ENCODE results near the gene RPS6KA2.

Gene RPS6KA2

DNA sequence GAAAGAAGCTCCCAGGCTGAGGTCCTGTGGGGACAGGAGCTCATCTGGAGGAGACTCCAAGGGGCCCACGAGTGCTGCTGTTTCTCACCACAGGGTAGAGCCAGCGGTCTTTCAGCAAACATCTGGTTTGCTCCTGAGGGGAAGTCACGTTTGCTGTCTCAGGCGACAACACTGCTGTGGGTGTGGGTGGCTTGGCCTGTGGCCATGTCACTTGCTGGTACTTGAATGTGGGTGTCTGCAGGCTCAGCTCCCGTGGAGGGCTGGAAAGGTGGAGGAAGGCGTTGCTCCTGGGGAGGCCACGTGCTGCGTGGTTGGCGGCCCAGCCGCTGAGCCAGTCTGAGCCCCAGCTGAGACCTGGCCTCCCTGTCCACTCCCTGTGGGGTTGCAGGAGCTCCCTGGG, 191.5 kb downstream of the RPS6KA2 start:
- H2BK5ac ChIP-seq (ENCODE audit: low read depth, low read length, poor library complexity) = no peak overlapping the region
- H3K27me3 ChIP-seq (ENCODE audit: insufficient read depth, low read length) = no peaks in the 10 kb centered on the region
- H2BK12ac ChIP-seq (ENCODE audit: low read length) = no peak overlapping the region
- H4K12ac ChIP-seq (ENCODE audit: low read depth, low read length) = no peak overlapping the region
- no peak overlapping the region for H3K14ac ChIP-seq (ENCODE audit: low read length)
- peaks cover 0 to 6% of the 10 kb centered on the region in 2 experiments for H3K4me1 ChIP-seq (ENCODE audit: control insufficient read depth in 1 of 2, insufficient read depth in 2 of 2, low read length in 2 of 2)
- H3K4me3 ChIP-seq (ENCODE audit: low read depth, low read length) = no peak overlapping the region
- DNase-seq = no peak
- no peaks in the 10 kb centered on the region for H3K79me1 ChIP-seq (ENCODE audit: low read length)
- no peak overlapping the region for H3K27ac ChIP-seq (ENCODE audit: low read depth, low read length)
- H3K9ac ChIP-seq (ENCODE audit: low read length) = no peak overlapping the region
- no peak overlapping the region for H4K91ac ChIP-seq (ENCODE audit: low read depth, low read length)
- H2BK120ac ChIP-seq (ENCODE audit: insufficient read depth, low read length, poor library complexity) = no peak overlapping the region
- H3K9me3 ChIP-seq (ENCODE audit: insufficient read depth, low read depth, low read length) = no peaks in the 10 kb centered on the region
- H4K8ac ChIP-seq (ENCODE audit: low read depth, low read length) = no peak overlapping the region
- H3K79me2 ChIP-seq (ENCODE audit: control insufficient read depth, insufficient read depth, low read length, poor library complexity) = no peaks in the 10 kb centered on the region
- peaks cover 6 to 13% of the 10 kb centered on the region in 2 experiments for H3K36me3 ChIP-seq (ENCODE audit: control insufficient read depth in 1 of 2, insufficient read depth in 2 of 2, low read length in 2 of 2)
- H3K4me2 ChIP-seq (ENCODE audit: low read length) = no peak overlapping the region
- no peak overlapping the region for H2AFZ ChIP-seq (ENCODE audit: insufficient read depth, low read length, poor library complexity)
- H2AK5ac ChIP-seq (ENCODE audit: low read length) = no peak overlapping the region
- H3K23ac ChIP-seq (ENCODE audit: low read length) = no peak overlapping the region
- H3K4ac ChIP-seq (ENCODE audit: low read depth, low read length) = no peak overlapping the region
- H3K18ac ChIP-seq (ENCODE audit: low read length) = no peak overlapping the region
- WGBS (ENCODE audit: extremely low coverage, insufficient coverage, insufficient read length) = no CpG with 5 or more reads among the region's 10 CpGs

DNA sequence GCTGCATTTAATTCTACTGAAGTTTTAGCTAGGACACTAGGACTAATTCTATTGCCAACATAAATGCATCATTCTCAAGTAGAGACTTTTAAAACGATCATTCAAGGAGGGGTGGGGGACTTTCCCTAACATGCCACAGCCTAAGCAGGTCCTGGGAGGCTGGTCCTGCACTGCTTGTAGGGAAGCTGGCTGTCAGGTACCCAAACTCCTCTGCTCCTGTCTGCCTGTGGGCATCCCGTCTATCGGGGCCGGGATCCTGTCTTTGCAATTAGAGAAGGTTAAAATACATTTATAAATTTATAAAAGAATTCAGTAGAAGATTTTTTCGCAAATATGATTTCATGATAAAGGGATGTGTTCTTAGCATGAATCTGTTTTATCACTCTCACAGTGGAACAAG, 192.7 kb downstream of the RPS6KA2 start:
- Histone ChIP-seq H3K36me3 (ENCODE audit: control insufficient read depth in 1 of 2, insufficient read depth in 2 of 2, low read length in 2 of 2) (peaks cover 11 to 17% of the 10 kb centered on the region in 2 experiments), H3K4me1 (ENCODE audit: control insufficient read depth in 1 of 2, insufficient read depth in 2 of 2, low read length in 2 of 2) (peaks cover 0 to under 1% of the 10 kb centered on the region in 2 experiments), H3K27me3 (ENCODE audit: insufficient read depth, low read length) (no peaks in the 10 kb centered on the region), H4K12ac (ENCODE audit: low read depth, low read length) (no peak overlapping the region), H2BK12ac (ENCODE audit: low read length) (no peak overlapping the region), H2BK120ac (ENCODE audit: insufficient read depth, low read length, poor library complexity) (no peak overlapping the region), H4K8ac (ENCODE audit: low read depth, low read length) (no peak overlapping the region), H3K27ac (ENCODE audit: low read depth, low read length) (no peak overlapping the region), H4K91ac (ENCODE audit: low read depth, low read length) (no peak overlapping the region), H3K79me1 (ENCODE audit: low read length) (no peaks in the 10 kb centered on the region), H3K4ac (ENCODE audit: low read depth, low read length) (no peak overlapping the region), H2AFZ (ENCODE audit: insufficient read depth, low read length, poor library complexity) (no peak overlapping the region), H3K4me3 (ENCODE audit: low read depth, low read length) (no peak overlapping the region), H2BK5ac (ENCODE audit: low read depth, low read length, poor library complexity) (no peak overlapping the region), H3K9ac (ENCODE audit: low read length) (no peak overlapping the region), H3K79me2 (ENCODE audit: control insufficient read depth, insufficient read depth, low read length, poor library complexity) (no peaks in the 10 kb centered on the region), H2AK5ac (ENCODE audit: low read length) (no peak overlapping the region), H3K14ac (ENCODE audit: low read length) (no peak overlapping the region), H3K18ac (ENCODE audit: low read length) (no peak overlapping the region), H3K4me2 (ENCODE audit: low read length) (no peak overlapping the region), H3K9me3 (ENCODE audit: insufficient read depth, low read depth, low read length) (peaks cover 2% of the 10 kb centered on the region), H3K23ac (ENCODE audit: low read length) (no peak overlapping the region)
- no peak for DNase-seq
- WGBS (ENCODE audit: extremely low coverage, insufficient coverage, insufficient read length) = no CpG with 5 or more reads among the region's 5 CpGs

DNA sequence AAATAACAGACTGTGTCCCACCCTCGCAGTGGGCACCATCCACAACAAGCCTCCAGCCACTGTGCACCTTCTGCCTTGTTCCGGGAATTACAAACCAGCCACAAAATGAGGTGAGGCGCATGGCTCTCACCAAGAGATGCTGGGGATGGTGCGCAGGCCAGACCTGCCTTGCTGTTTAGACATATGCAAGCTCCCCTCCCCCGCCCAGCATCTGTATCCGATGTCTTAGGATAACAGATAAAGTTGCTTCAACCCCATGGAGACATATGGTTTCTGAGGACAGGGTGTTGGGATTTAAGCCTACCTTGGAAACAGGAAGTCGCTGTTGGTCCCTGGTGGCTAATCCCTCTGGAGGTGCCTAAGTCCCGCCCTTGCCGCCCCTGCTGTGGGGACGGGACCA, 194.0 kb downstream of the RPS6KA2 start:
- no peak overlapping the region for H3K23ac ChIP-seq (ENCODE audit: low read length)
- no peak overlapping the region for H3K9ac ChIP-seq (ENCODE audit: low read length)
- H3K4me2 ChIP-seq (ENCODE audit: low read length) = no peak overlapping the region
- no peak overlapping the region for H2BK5ac ChIP-seq (ENCODE audit: low read depth, low read length, poor library complexity)
- H2AK5ac ChIP-seq (ENCODE audit: low read length) = no peak overlapping the region
- H2BK120ac ChIP-seq (ENCODE audit: insufficient read depth, low read length, poor library complexity) = no peak overlapping the region
- no peaks in the 10 kb centered on the region for H3K27me3 ChIP-seq (ENCODE audit: insufficient read depth, low read length)
- no peak overlapping the region for H3K4me3 ChIP-seq (ENCODE audit: low read depth, low read length)
- H3K27ac ChIP-seq (ENCODE audit: low read depth, low read length) = no peak overlapping the region
- no peak overlapping the region for H3K4ac ChIP-seq (ENCODE audit: low read depth, low read length)
- no peaks in the 10 kb centered on the region for H3K79me1 ChIP-seq (ENCODE audit: low read length)
- no peak overlapping the region for H2BK12ac ChIP-seq (ENCODE audit: low read length)
- H4K8ac ChIP-seq (ENCODE audit: low read depth, low read length) = no peak overlapping the region
- H3K36me3 ChIP-seq (ENCODE audit: control insufficient read depth in 1 of 2, insufficient read depth in 2 of 2, low read length in 2 of 2) = peaks cover 11 to 17% of the 10 kb centered on the region in 2 experiments
- DNase-seq = no peak
- H2AFZ ChIP-seq (ENCODE audit: insufficient read depth, low read length, poor library complexity) = no peak overlapping the region
- H3K9me3 ChIP-seq (ENCODE audit: insufficient read depth, low read depth, low read length) = peaks cover 2% of the 10 kb centered on the region
- no peaks in the 10 kb centered on the region for H3K4me1 ChIP-seq (ENCODE audit: control insufficient read depth in 1 of 2, insufficient read depth in 2 of 2, low read length in 2 of 2)
- no peak overlapping the region for H3K14ac ChIP-seq (ENCODE audit: low read length)
- H4K91ac ChIP-seq (ENCODE audit: low read depth, low read length) = no peak overlapping the region
- no peaks in the 10 kb centered on the region for H3K79me2 ChIP-seq (ENCODE audit: control insufficient read depth, insufficient read depth, low read length, poor library complexity)
- no peak overlapping the region for H4K12ac ChIP-seq (ENCODE audit: low read depth, low read length)
- no peak overlapping the region for H3K18ac ChIP-seq (ENCODE audit: low read length)
- WGBS (ENCODE audit: extremely low coverage, insufficient coverage, insufficient read length) = no CpG with 5 or more reads among the region's 10 CpGs

DNA sequence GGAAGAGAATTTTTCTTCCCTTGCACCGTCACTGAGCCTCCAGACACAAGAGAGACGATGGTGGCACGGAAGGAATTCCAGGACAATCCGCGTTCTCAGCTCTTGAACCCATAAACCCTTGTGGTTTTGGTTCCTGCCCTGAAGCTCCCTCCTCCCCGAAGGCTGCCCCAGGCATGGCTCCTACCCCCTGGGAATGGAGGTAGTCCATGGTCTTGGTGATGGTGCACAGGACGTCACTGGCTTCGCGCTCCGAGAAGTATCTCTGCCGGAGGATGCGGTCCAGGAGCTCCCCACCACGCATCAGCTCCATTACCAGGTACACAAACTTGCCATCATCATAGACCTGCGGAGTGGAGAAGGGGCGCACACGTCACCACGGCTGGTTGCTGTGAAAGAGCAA, 196.8 kb downstream of the RPS6KA2 start:
- Histone ChIP-seq H2BK120ac (ENCODE audit: insufficient read depth, low read length, poor library complexity) (no peak overlapping the region), H2AK5ac (ENCODE audit: low read length) (no peak overlapping the region), H3K23ac (ENCODE audit: low read length) (no peak overlapping the region), H3K9me3 (ENCODE audit: insufficient read depth, low read depth, low read length) (peaks cover 2% of the 10 kb centered on the region), H2AFZ (ENCODE audit: insufficient read depth, low read length, poor library complexity) (no peak overlapping the region), H3K4ac (ENCODE audit: low read depth, low read length) (no peak overlapping the region), H2BK5ac (ENCODE audit: low read depth, low read length, poor library complexity) (no peak overlapping the region), H3K27ac (ENCODE audit: low read depth, low read length) (no peak overlapping the region), H3K9ac (ENCODE audit: low read length) (no peak overlapping the region), H3K4me2 (ENCODE audit: low read length) (no peak overlapping the region), H3K18ac (ENCODE audit: low read length) (no peak overlapping the region), H4K8ac (ENCODE audit: low read depth, low read length) (no peak overlapping the region), H3K4me3 (ENCODE audit: low read depth, low read length) (no peak overlapping the region), H4K12ac (ENCODE audit: low read depth, low read length) (no peak overlapping the region), H3K14ac (ENCODE audit: low read length) (no peak overlapping the region), H3K4me1 (ENCODE audit: control insufficient read depth in 1 of 2, insufficient read depth in 2 of 2, low read length in 2 of 2) (no peaks in the 10 kb centered on the region), H3K79me2 (ENCODE audit: control insufficient read depth, insufficient read depth, low read length, poor library complexity) (no peaks in the 10 kb centered on the region), H2BK12ac (ENCODE audit: low read length) (no peak overlapping the region), H3K36me3 (ENCODE audit: control insufficient read depth in 1 of 2, insufficient read depth in 2 of 2, low read length in 2 of 2) (peaks cover 11 to 12% of the 10 kb centered on the region in 2 experiments), H3K79me1 (ENCODE audit: low read length) (no peaks in the 10 kb centered on the region), H4K91ac (ENCODE audit: low read depth, low read length) (no peak overlapping the region), H3K27me3 (ENCODE audit: insufficient read depth, low read length) (no peaks in the 10 kb centered on the region)
- DNase-seq = no peak
- no CpG with 5 or more reads among the region's 17 CpGs for WGBS (ENCODE audit: extremely low coverage, insufficient coverage, insufficient read length)
